Progenitor cell of endocrine pancreas (in vitro differentiated cells): ENCODE data around the gene PREB. TPM values are rescaled to one million over a fixed set of nuclear protein-coding genes. Genes with fewer than 3 reads are reported as not detected.
"Not testable (repeated sequence)": the region's sequence is repeated elsewhere in the genome, so short reads cannot be mapped to it uniquely, and the experiment has no call there.

Experiments used
- DNase-seq: peaks from one replicate; pipeline ENCODE4 v3.0.0; 2021; ENCODE audit warnings: low spot score; ENCODE audit not compliant: unreplicated experiment
- H3K27ac Mint-ChIP-seq: 2 replicates; pipeline ENCODE4 v1.8.0; 2021; ENCODE audit warnings: mild to moderate bottlenecking, moderate library complexity, mixed read lengths
- H3K27me3 Mint-ChIP-seq: 2 replicates; pipeline ENCODE4 v1.8.0; 2021; ENCODE audit warnings: mixed read lengths
- H3K36me3 Mint-ChIP-seq: 2 replicates; pipeline ENCODE4 v1.8.0; 2022; ENCODE audit warnings: mixed read lengths; ENCODE audit not compliant: insufficient read depth
- H3K4me1 Mint-ChIP-seq: 2 replicates; pipeline ENCODE4 v1.8.0; 2021; ENCODE audit warnings: low read depth, mixed read lengths
- H3K4me3 Mint-ChIP-seq: 2 replicates; pipeline ENCODE4 v1.8.0; 2021; ENCODE audit warnings: low read depth, mild to moderate bottlenecking, moderate library complexity, mixed read lengths
- H3K9me3 Mint-ChIP-seq: 2 replicates; pipeline ENCODE4 v1.8.0; 2021; ENCODE audit warnings: low read depth, mixed read lengths
- CTCF ChIP-seq: fragments of 200-600 bp; sonication (generic); IDR thresholded peaks from one replicate; pipeline ENCODE4 v1.5.0; 2021; ENCODE audit warnings: antibody characterized with exemption, mild to moderate bottlenecking; ENCODE audit not compliant: unreplicated experiment
- total RNA-seq: library from RNA; stranded (reverse); gene quantifications from 2 replicates; pipeline ENCODE4 v1.2.1, GENCODE V29; 2021

Gene PREB
- total RNA-seq, 1 donor from 2014 or later, result 46.9 TPM

GRCh38 chr2:27177441-27178351, 43.3 kb upstream of the PREB start:
- H3K4me3 Mint-ChIP-seq, result no peak overlapping the region
- no peak overlapping the region for H3K27ac Mint-ChIP-seq
- no peaks in the 10 kb centered on the region for H3K27me3 Mint-ChIP-seq
- no peaks in the 10 kb centered on the region for H3K4me1 Mint-ChIP-seq
- H3K9me3 Mint-ChIP-seq, result no peaks in the 10 kb centered on the region
- no peaks in the 10 kb centered on the region for H3K36me3 Mint-ChIP-seq
- no peak for TF ChIP-seq CTCF
- no peak for DNase-seq

- H3K4me3 Mint-ChIP-seq, H3K27ac Mint-ChIP-seq, H3K27me3 Mint-ChIP-seq, H3K9me3 Mint-ChIP-seq, H3K4me1 Mint-ChIP-seq, DNase-seq, H3K36me3 Mint-ChIP-seq: not testable (repeated sequence)
Measured at GRCh38 chr2:27175781-27176180, 41.3 kb upstream of the PREB start.

GRCh38 chr2:27175330-27175729, 40.9 kb upstream of the PREB start:
- Mint-ChIP-seq H3K27me3 (peaks cover 8% of the 10 kb centered on the region), H3K4me1 (no peaks in the 10 kb centered on the region), H3K4me3 (no peak overlapping the region), H3K27ac (no peak overlapping the region), H3K36me3 (no peaks in the 10 kb centered on the region), H3K9me3 (no peaks in the 10 kb centered on the region)
- no peak for TF ChIP-seq CTCF
- no peak for DNase-seq

- H3K4me1 Mint-ChIP-seq, result no peaks in the 10 kb centered on the region
- H3K36me3 Mint-ChIP-seq, result no peaks in the 10 kb centered on the region
- no peak for DNase-seq
- no peak overlapping the region for H3K27ac Mint-ChIP-seq
- H3K27me3 Mint-ChIP-seq, result peaks cover 8% of the 10 kb centered on the region
- H3K9me3 Mint-ChIP-seq, result no peaks in the 10 kb centered on the region
- no peak for TF ChIP-seq CTCF
- no peak overlapping the region for H3K4me3 Mint-ChIP-seq
Measured at GRCh38 chr2:27174638-27175037, 40.2 kb upstream of the PREB start.

- peaks cover 11% of the 10 kb centered on the region for H3K27me3 Mint-ChIP-seq
- no peak for DNase-seq
- TF ChIP-seq CTCF, result no peak
- H3K36me3 Mint-ChIP-seq, result no peaks in the 10 kb centered on the region
- no peak overlapping the region for H3K4me3 Mint-ChIP-seq
- H3K9me3 Mint-ChIP-seq, result no peaks in the 10 kb centered on the region
- H3K27ac Mint-ChIP-seq, result no peak overlapping the region
- H3K4me1 Mint-ChIP-seq, result peaks cover 3% of the 10 kb centered on the region
Measured at GRCh38 chr2:27171351-27171848, 37.0 kb upstream of the PREB start.
